Heart left ventricle (tissue), 13 donors: ENCODE data around the gene PNPLA2.

Experiments
- CTCF ChIP-seq, 12 donors: fragments of 200-600 bp; sonication (generic) in 4 of 12; IDR thresholded peaks; one replicate each; pipeline versions ENCODE4 v1.5.0 to v1.8.0; 2018 to 2022; ENCODE audit warnings: antibody characterized with exemption in 12 of 12, mild to moderate bottlenecking in 5 of 12
- POLR2A ChIP-seq, 2 donors: fragments of 450-650 bp; IDR thresholded peaks; one replicate each; pipeline ENCODE4 v1.6.1; 2017; ENCODE audit warnings: antibody characterized with exemption in 2 of 2, mild to moderate bottlenecking in 2 of 2, moderate library complexity in 2 of 2
- donor health status: ischemic (EF 13 %, LVEDD 7.1; RV severe dilation, severe dysfunction).
- donor health status: DM: no; HTN: yes; CAD: no.
- donor health status: DM: no; HTN: no; CAD: no.
- donor health status: ischemic (EF 25% LVEDD 6.9; RV normal size, moderate dysfunction).
- donor health status: ischemic (EF 25% LVEDD 5.7; RV mildly dilated, moderate dysfunction).
- donor health status: ischemic (EF 35%, LVEDD 5.7; RV mildly dilated, moderate dysfunction).
- donor health status: nonischemic (EF 11% LVEDD 7.7; RV severe dilation, severe dysfunction).
- donor health status: DM: yes; HTN: yes; CAD: no.
- donor health status: PGD.
- donor health status: ischemic (EF 29% LVEDD 5.4; RV normal size, mild dysfunction).
- donor health status: nonischemic (EF 23%, LVEDD 6.1; RV moderate dilation, normal function).

- TF ChIP-seq POLR2A (IDR thresholded peaks at IDR 0.05) = no peak
- no peak for TF ChIP-seq CTCF (IDR thresholded peaks at IDR 0.05)
These were observed 24.5 kb upstream of the PNPLA2 start for GRCh38 chr11:794013-794765.
